Measurements from ENCODE around the gene INA.

DNA sequence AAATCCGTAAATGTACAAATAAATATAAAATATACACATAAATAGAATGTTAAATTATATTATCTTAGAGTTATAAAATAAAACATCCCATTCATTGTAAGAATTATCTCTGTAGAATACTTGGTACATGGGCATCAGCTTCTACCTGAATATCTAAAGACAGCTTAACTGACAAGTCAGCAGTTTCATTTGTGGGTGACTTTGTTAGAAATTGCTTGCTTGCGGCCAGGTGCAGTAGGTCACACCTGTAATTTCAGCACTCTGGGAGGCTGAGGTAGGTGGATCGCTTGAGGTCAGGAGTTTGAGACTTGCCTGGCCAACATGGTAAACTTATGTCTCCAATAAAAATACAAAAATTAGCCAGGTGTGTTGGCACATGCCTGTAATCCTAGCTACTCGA, 59.4 kb downstream of the INA start:
- TF ChIP-seq CSRNP3 (CRISPR knock-in tag; IDR thresholded peaks at IDR 0.05) (no peak), ZFP30 (CRISPR knock-in tag; IDR thresholded peaks at IDR 0.05) (no peak), ZFP3 (CRISPR knock-in tag; IDR thresholded peaks at IDR 0.05) (no peak), ARNTL (CRISPR knock-in tag; IDR thresholded peaks at IDR 0.05; ENCODE audit: borderline replicate concordance, low read depth) (no peak), RARB (CRISPR knock-in tag; IDR thresholded peaks at IDR 0.05) (no peak), POU6F1 (CRISPR knock-in tag; IDR thresholded peaks at IDR 0.05; ENCODE audit: borderline replicate concordance, low read depth) (no peak), ZNF70 (CRISPR knock-in tag; IDR thresholded peaks at IDR 0.05) (no peak), TCF4 (CRISPR knock-in tag; IDR thresholded peaks at IDR 0.05; ENCODE audit: borderline replicate concordance) (no peak), TSHZ2 (CRISPR knock-in tag; IDR thresholded peaks at IDR 0.05) (no peak)
- TF ChIP-seq, protein P1, sequence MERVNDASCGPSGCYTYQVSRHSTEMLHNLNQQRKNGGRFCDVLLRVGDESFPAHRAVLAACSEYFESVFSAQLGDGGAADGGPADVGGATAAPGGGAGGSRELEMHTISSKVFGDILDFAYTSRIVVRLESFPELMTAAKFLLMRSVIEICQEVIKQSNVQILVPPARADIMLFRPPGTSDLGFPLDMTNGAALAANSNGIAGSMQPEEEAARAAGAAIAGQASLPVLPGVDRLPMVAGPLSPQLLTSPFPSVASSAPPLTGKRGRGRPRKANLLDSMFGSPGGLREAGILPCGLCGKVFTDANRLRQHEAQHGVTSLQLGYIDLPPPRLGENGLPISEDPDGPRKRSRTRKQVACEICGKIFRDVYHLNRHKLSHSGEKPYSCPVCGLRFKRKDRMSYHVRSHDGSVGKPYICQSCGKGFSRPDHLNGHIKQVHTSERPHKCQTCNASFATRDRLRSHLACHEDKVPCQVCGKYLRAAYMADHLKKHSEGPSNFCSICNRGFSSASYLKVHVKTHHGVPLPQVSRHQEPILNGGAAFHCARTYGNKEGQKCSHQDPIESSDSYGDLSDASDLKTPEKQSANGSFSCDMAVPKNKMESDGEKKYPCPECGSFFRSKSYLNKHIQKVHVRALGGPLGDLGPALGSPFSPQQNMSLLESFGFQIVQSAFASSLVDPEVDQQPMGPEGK (CRISPR knock-in tag; IDR thresholded peaks at IDR 0.05; ENCODE audit: borderline replicate concordance): no peak

Measured in SK-N-SH treated with all-trans-retinoic acid at 6 μM for 48 hours (cell line).